Epithelial cell of esophagus (primary cell): ENCODE measurements around the gene ZNF576.

Experiments used
- DNase-seq: peaks from one replicate; pipeline ENCODE4 v3.0.0; 2010; ENCODE audit warnings: low read depth
- H3K4me3 ChIP-seq: 2 replicates; pipeline ENCODE4 v1.5.1; 2011; ENCODE audit warnings: mild to moderate bottlenecking, low read length, control low read depth
- TF ChIP-seq, protein P1 (sequence below): IDR thresholded peaks from 2 replicates; pipeline ENCODE4 v1.5.1; 2011; ENCODE audit warnings: low read depth, mild to moderate bottlenecking, low read length, control low read depth, inconsistent platforms; ENCODE audit not compliant: insufficient read depth; ENCODE audit errors: missing control alignments

Gene ZNF576

DNA sequence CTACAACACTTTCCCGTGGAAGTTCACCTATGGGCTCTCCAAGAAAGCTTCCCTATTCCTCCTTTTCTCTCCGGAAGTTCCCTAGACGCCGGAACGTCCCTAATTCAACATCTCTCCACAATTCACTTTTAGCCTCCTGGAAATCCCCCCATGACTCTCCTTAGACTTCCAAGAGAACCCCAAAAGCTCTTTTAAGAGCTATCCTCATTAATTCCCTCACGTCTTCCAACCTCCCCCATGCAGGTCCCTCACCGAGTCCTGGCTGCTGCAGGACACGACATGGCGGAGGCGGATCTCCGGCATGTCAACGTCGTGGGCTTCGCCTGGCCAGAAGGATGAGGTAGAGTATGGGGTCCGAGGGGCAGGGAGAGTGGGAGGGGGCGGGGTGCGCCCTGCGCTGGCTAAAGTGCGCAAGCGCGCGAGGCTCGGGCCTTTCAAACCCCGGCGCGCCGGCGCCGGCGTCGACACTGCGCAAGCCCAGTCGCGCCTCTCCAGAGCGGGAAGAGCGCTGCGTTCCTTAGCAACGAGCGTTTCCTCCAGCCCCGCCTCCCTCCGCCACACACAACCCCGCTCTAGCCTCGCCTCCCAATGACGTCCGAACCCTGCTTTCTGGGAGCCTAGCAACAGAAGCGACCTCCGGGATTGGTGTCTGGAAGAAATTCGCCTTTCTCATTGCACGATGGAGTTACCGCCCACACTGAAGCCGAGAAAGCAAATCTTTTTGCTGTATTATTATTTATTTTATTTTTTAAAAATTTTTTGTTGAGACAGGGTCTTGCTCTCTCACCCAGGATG lies 21.0 kb upstream of the ZNF576 start, which contains the start of the genes PINLYP and XRCC1:
Gene PINLYP, plus strand, starts transcription at position 646 of the 795 bp plus-strand sequence. CDS start 1,391 bp downstream, outside the sequence.
Gene XRCC1, minus strand, starts transcription at position 372 of the 795 bp plus-strand sequence. Its CDS starts 69 bp downstream, at position 303.
- TF ChIP-seq, protein P1, sequence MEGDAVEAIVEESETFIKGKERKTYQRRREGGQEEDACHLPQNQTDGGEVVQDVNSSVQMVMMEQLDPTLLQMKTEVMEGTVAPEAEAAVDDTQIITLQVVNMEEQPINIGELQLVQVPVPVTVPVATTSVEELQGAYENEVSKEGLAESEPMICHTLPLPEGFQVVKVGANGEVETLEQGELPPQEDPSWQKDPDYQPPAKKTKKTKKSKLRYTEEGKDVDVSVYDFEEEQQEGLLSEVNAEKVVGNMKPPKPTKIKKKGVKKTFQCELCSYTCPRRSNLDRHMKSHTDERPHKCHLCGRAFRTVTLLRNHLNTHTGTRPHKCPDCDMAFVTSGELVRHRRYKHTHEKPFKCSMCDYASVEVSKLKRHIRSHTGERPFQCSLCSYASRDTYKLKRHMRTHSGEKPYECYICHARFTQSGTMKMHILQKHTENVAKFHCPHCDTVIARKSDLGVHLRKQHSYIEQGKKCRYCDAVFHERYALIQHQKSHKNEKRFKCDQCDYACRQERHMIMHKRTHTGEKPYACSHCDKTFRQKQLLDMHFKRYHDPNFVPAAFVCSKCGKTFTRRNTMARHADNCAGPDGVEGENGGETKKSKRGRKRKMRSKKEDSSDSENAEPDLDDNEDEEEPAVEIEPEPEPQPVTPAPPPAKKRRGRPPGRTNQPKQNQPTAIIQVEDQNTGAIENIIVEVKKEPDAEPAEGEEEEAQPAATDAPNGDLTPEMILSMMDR, result no peak
- peak; percentile 99 for DNase-seq
- H3K4me3 ChIP-seq, result peak within 1 kb of the TSS; percentile 98

DNA sequence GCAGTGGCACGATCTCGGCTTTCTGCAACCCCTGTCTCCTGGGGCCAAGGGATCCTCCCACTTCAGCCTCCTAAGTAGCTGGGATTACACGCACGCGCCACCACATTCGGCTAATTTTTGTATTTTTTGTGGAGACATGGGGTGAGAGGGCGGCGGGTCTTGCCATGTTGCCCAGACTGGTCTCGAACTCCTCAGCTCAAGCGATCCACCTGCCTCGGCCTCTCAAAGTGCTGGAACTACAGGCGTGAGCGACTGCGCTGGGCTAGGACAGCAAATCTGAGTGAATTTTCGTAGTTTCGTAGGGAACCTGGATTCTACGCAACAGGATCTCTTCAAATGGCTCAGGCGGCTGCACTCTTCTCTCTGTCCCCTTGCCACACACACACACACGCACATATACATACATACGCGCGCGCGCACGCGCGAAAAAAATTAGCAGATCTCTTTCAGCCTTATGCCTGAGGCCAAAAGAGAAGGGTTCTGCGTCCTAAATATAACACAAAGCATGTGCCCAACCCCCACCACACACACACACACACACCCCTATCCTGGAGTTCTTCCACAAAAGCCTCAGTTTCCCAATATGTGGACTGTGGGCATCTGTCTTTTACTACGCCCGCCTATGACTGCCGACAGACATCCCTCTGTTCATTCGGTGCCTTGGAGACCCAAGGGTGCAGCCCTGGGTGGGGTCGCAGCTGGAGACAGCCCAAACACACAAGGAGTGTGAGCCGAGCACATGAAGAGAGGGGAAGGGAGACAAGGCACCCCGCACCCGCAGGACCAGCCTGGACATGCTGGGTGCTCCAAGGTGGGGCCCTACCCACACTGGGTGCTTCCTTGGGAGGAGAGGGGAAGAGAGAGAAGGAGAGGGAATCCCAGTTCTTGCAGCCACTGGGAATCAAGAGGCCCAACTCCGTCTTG lies 20.2 kb upstream of the ZNF576 start:
- DNase-seq, result peak; percentile 42
- TF ChIP-seq, protein P1, result no peak
- H3K4me3 ChIP-seq, result peak overlapping the region; percentile 49

DNA sequence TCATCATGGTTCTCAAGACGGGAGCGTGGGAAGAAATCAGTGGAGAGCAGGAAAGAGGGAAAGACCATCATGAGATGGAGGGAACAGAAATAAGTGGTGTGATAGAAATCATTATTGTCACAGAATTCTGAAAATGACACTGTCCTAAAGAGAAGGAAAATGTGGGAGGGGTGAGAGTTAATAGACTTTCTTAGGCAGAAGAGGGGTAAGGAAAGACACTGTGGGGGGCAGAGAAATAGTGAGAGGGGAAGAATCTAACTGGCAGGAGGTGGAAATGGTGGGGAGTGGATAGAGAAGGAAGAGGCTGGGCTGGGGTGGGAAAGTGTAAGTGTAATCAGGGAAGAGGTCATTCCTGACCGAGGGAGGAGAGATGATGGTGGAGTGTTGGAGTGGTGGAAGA lies 17.6 kb upstream of the ZNF576 start:
- no peak overlapping the region for H3K4me3 ChIP-seq
- no peak for DNase-seq
- TF ChIP-seq, protein P1, result no peak

DNA sequence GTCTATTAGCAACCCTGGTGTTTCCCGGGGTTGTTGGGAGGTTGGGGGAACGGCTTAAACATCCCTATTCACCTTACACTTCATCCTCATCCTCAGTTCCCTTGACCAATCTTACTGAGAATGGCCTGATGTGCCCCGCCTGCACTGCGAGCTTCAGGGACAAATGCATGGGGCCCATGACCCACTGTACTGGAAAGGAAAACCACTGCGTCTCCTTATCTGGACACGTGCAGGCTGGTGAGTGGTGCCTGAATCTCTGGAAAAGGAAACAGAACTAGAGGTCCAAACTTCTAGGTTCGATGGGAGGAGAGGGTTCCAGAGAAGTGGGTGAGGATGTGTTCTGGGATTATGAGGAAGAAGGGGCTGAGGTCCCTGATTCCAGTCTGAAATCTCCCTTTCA lies 14.9 kb upstream of the ZNF576 start:
- TF ChIP-seq, protein P1, result no peak
- H3K4me3 ChIP-seq, result no peak overlapping the region
- no peak for DNase-seq

DNA sequence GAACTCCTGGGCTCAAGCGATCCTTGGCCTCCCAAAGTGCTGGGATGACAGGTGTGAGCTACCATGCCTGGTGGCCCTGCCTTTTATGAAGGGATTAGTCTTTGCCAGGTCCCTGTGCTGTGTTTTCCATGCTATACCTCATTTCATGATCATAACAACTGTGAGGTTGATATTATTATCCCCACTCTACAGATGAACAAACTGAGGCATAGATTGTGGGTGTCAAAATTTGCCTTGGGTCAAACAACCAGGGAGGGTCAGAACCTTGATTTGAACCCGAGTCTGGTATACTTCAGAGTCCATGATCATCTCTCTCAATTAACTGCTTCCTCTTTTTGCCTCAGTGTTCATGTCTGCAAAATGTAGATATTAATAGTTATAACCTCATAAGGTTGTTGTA lies 13.9 kb upstream of the ZNF576 start:
- TF ChIP-seq, protein P1, result no peak
- no peak overlapping the region for H3K4me3 ChIP-seq
- DNase-seq, result no peak

DNA sequence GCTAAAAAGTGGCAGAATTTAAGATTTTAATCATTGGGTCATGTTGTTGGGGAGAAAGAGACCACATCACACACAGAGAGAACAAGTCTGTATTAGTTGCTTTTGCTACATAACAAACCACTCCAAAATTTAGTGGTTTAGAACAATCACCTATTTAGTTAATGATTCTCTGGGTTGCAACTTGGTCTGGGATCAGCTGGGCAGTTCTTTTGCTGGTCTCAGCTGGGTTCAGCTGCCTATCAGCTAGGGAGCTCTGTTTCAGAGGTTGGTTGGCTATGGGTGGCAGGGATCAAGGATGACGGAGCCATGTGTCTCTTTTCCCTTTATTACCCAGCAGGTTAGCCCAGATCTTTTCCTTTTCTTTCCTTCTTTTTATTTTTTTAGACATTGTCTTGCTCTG lies 11.9 kb upstream of the ZNF576 start:
- no peak overlapping the region for H3K4me3 ChIP-seq
- TF ChIP-seq, protein P1, result no peak
- no peak for DNase-seq
